Fibroblast of lung (primary cell): ENCODE measurements around the gene LYPD6.

ENCODE experiments used
- CTCF ChIP-seq, 2 donors: IDR thresholded peaks in 1 of 2; conservative IDR thresholded peaks in 1 of 2; 1 replicate in 1 of 2; 2 replicates in 1 of 2; pipeline ENCODE4 v1.5.1; 2011 to 2012; ENCODE audit warnings: low read length in 2 of 2, control low read depth in 1 of 2, inconsistent platforms in 1 of 2, low read depth in 1 of 2, mild to moderate bottlenecking in 1 of 2
- EZH2 ChIP-seq: IDR thresholded peaks from 2 replicates; pipeline ENCODE4 v1.5.1; 2012; ENCODE audit warnings: low read length, control low read depth, mild to moderate bottlenecking; ENCODE audit errors: missing control alignments

- TF ChIP-seq CTCF (conservative IDR thresholded peaks at IDR 0.05 in 1 of 2, IDR thresholded peaks at IDR 0.05 in 1 of 2; ENCODE audit: low read depth in 1 of 2, low read length in 2 of 2), result no peak
- TF ChIP-seq EZH2, result no peak
These were observed 26.7 kb downstream of the LYPD6 start for GRCh38 chr2:149357058-149357457.
